C4-2B (cell line): ENCODE data around the gene NDEL1.

Experiments
- CTCF ChIP-seq: fragments of 450-650 bp; conservative IDR thresholded peaks from 2 replicates; pipeline ENCODE4 v1.5.1; 2017; ENCODE audit warnings: mild to moderate bottlenecking
- ZFX ChIP-seq: fragments of 450-650 bp; IDR thresholded peaks from 2 replicates; pipeline ENCODE4 v1.6.1; 2017

- TF ChIP-seq CTCF, result no peak
- no peak for TF ChIP-seq ZFX
Observed at GRCh38 chr17:8506145-8506544, 70.5 kb downstream of the NDEL1 start.
